Astrocyte (in vitro differentiated cells and primary cell): ENCODE data around the gene ASB18.

Experiments used
- EZH2 ChIP-seq: IDR thresholded peaks from 2 replicates; pipeline ENCODE4 v1.6.1; 2012; ENCODE audit warnings: mild to moderate bottlenecking, low read length, inconsistent platforms; ENCODE audit not compliant: insufficient read depth
- TF ChIP-seq, protein P1 (sequence below): IDR thresholded peaks from 2 replicates; pipeline ENCODE4 v1.5.1; 2011; ENCODE audit warnings: low read depth, mild to moderate bottlenecking, inconsistent platforms, low read length, moderate library complexity; ENCODE audit not compliant: insufficient read depth

DNA sequence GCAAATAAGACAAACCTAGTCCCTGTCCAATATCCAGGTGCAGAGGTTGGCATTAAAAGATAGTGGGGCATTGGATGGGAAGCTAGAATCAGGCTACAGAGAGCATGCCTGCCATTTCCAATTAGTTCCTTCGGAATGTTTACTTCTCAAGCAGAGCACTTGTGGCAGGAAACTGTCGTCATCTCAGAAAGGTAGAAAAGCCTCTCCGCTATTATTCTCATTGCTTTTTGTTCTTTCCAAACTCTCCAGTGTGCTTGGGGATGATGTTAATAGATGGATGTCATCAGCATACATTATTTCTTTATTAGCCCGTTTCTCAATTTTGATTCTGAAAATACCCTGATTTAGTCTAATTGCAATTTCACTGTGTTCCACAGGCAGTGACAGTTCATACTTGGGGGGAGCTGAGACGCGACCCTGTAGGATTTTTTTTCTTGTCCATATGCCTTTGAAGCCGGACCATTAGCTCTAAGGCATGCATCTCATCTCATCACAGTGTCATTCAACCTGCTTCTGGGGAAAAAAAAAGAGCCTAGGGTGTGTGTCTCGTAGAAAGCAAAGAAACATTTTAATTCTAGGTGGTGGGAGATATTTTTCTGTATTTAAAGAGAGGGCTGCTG, 7.7 kb downstream of the ASB18 start:
- no peak for TF ChIP-seq EZH2
- TF ChIP-seq, protein P1, sequence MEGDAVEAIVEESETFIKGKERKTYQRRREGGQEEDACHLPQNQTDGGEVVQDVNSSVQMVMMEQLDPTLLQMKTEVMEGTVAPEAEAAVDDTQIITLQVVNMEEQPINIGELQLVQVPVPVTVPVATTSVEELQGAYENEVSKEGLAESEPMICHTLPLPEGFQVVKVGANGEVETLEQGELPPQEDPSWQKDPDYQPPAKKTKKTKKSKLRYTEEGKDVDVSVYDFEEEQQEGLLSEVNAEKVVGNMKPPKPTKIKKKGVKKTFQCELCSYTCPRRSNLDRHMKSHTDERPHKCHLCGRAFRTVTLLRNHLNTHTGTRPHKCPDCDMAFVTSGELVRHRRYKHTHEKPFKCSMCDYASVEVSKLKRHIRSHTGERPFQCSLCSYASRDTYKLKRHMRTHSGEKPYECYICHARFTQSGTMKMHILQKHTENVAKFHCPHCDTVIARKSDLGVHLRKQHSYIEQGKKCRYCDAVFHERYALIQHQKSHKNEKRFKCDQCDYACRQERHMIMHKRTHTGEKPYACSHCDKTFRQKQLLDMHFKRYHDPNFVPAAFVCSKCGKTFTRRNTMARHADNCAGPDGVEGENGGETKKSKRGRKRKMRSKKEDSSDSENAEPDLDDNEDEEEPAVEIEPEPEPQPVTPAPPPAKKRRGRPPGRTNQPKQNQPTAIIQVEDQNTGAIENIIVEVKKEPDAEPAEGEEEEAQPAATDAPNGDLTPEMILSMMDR = no peak
